ENCODE data around the gene PPTC7.
"Not testable (repeated sequence)": the region's sequence is repeated elsewhere in the genome, so short reads cannot be mapped to it uniquely, and the experiment has no call there.

Gene PPTC7

DNA sequence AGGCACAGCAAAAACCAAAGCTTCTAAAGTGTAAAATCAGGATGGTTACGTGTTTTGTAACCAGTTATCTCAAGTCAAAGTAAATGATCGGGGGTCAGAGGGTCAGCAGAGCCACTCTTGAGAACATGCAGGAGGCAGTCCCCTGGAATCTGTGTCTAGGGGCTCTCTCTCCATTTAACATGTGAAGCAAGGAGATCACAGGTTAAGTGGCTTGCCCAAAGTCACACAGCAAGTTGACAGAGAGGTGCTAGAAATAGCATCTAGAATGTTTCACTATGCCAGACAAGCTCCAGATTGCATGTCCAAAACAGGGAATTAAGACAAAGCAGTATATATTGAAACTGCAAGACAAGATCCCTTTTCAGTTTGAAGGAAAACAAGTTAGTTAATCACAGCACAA lies 33.4 kb downstream of the PPTC7 start:
- H3K4me3 ChIP-seq, result no peak overlapping the region
- H3K4me2 ChIP-seq, result no peak overlapping the region
- H3K9me3 ChIP-seq (replicated peaks in 1 of 11), result no peaks in the 10 kb centered on the region
- no peak for TF ChIP-seq Cebpa-rat (IDR thresholded peaks at IDR 0.05)
- no peaks in the 10 kb centered on the region for H3K27me3 ChIP-seq
- peaks cover 0 to 46% (median 11%) of the 10 kb centered on the region in 10 experiments; a peak in 12 of 20 replicates for H3K4me1 ChIP-seq
- peaks cover 63 to 99% (median 91%) of the 10 kb centered on the region in 11 experiments; a peak in 21 of 22 replicates for H4K20me1 ChIP-seq
- H3K27ac ChIP-seq, result no peak overlapping the region
- no peak overlapping the region for H3K9ac ChIP-seq
- H3K36me3 ChIP-seq, result peaks cover 50 to 94% (median 78%) of the 10 kb centered on the region in 11 experiments

DNA sequence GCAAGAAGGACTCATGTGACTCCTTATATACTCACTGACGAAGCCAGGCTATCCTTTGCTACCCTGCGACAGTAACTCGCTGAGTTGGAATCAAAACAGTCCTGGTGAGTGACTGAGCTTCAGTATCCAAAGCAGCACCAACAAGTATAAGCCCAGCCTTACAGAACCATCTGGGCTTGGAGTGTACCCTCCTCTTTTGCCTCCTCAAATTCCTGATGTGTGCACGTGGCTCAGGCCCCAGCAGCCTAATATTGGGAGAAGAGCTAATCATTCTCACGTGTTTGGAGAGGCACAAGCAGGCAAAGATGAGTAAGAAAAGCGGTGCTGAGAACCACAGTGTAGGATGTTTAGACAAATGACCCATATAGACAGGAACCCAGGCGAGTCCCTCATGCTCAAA lies 34.4 kb downstream of the PPTC7 start:
- Histone ChIP-seq H3K4me2 (no peak overlapping the region), H3K36me3 (peaks cover 60 to 96% (median 85%) of the 10 kb centered on the region in 11 experiments), H3K4me3 (no peak overlapping the region), H3K4me1 (peaks cover 0 to 41% (median 11%) of the 10 kb centered on the region in 10 experiments; a peak in 12 of 20 replicates), H3K27me3 (no peaks in the 10 kb centered on the region), H3K27ac (no peak overlapping the region), H3K9me3 (replicated peaks in 1 of 11) (no peaks in the 10 kb centered on the region), H3K9ac (no peak overlapping the region), H4K20me1 (peaks cover 52 to 98% (median 83%) of the 10 kb centered on the region in 11 experiments; a peak in 21 of 22 replicates)
- TF ChIP-seq Cebpa-rat (IDR thresholded peaks at IDR 0.05), result no peak

DNA sequence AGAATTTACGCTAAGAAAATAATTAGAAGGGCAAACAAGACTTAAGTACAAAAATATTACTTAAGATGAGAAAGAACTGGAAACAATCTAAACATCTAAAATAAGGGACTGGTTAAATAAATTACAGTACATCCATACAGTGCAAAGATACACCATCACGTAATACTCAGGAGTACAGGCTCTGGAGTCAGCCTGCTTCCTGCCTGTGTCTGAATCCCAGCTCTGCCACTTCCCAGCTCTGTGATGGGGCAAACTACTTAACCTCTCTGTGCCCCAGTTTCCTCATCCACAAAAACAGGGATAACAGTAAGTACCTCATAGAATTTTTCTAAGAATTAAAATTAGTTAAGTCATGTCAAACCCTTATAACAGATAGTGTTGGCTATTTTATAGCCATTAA lies 36.0 kb downstream of the PPTC7 start:
- Histone ChIP-seq H4K20me1 (peaks cover 42 to 98% (median 83%) of the 10 kb centered on the region in 11 experiments; a peak in 21 of 22 replicates), H3K9ac (0 out of 22 replicates have a peak overlapping the region, but pooled peaks of 1 of the 11 experiments have one; percentile 14), H3K4me2 (peak overlapping the region in 2 of 11 experiments; percentile 22 to 38; a peak in 2 of 22 replicates), H3K4me1 (peaks cover 0 to 33% (median 18%) of the 10 kb centered on the region in 10 experiments; a peak in 12 of 20 replicates), H3K9me3 (replicated peaks in 1 of 11) (no peaks in the 10 kb centered on the region), H3K27ac (no peak overlapping the region), H3K4me3 (no peak overlapping the region), H3K36me3 (peaks cover 76 to 100% (median 93%) of the 10 kb centered on the region in 11 experiments), H3K27me3 (no peaks in the 10 kb centered on the region)
- TF ChIP-seq Cebpa-rat (IDR thresholded peaks at IDR 0.05), result no peak

DNA sequence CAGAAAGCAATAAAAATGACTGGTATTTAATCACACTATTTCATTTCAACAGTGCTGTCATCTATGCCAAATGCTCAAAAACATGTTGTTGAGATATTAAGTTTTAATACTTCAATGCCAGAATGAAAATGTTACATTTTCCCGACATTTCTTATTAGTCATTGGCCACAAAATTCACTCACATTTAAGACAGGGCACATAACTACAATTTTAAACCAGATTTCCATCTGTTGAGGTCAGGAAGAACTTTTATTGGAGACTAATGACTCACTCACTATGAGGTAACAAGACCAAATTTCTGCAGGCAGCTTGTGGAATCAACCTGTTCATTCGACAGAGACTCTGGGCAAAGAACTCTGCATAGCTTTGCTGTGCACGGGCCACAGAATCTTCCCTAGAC lies 36.8 kb downstream of the PPTC7 start:
- Histone ChIP-seq H3K36me3 (peaks cover 78 to 100% (median 95%) of the 10 kb centered on the region in 11 experiments), H3K9me3 (replicated peaks in 1 of 11) (no peaks in the 10 kb centered on the region), H3K27me3 (no peaks in the 10 kb centered on the region), H3K27ac (peak overlapping the region in 1 of 11 experiments; percentile 23; a peak in 1 of 22 replicates), H3K4me2 (peak overlapping the region in 2 of 11 experiments; percentile 22 to 38; a peak in 3 of 22 replicates), H3K4me3 (no peak overlapping the region), H4K20me1 (peaks cover 35 to 98% (median 80%) of the 10 kb centered on the region in 11 experiments; a peak in 20 of 22 replicates), H3K9ac (0 out of 22 replicates have a peak overlapping the region, but pooled peaks of 1 of the 11 experiments have one; percentile 14), H3K4me1 (peaks cover 0 to 33% (median 18%) of the 10 kb centered on the region in 10 experiments; a peak in 12 of 20 replicates)
- TF ChIP-seq Cebpa-rat (IDR thresholded peaks at IDR 0.05), result no peak

DNA sequence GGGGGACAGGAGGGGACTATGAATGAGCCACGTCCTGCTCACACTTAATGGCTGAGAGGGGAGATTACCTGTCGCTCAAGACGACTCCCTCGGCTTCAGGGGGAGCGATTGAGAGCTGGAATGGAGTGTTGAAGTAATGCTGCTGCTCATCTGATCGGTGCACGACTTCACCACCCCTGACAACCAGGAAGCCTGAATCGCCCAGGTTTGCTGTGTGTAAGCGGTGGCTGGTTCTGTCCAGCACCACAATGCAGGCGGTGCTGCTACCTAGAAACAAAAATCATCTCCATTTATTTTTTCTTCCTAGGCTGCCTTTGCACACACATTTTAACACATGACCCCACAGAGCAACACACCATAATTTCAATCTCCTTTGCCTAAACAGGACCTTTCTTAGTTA lies 37.3 kb downstream of the PPTC7 start:
- Histone ChIP-seq H3K27ac (peak overlapping the region in 4 of 11 experiments; percentile 10 to 24 (median 21); a peak in 3 of 22 replicates), H3K36me3 (peaks cover 78 to 100% (median 93%) of the 10 kb centered on the region in 11 experiments), H3K4me2 (peak overlapping the region in 4 of 11 experiments; percentile 3 to 38 (median 24); a peak in 7 of 22 replicates), H3K4me3 (no peak overlapping the region), H4K20me1 (peaks cover 30 to 96% (median 75%) of the 10 kb centered on the region in 11 experiments; a peak in 20 of 22 replicates), H3K4me1 (peaks cover 0 to 33% (median 18%) of the 10 kb centered on the region in 10 experiments; a peak in 12 of 20 replicates), H3K9ac (no peak overlapping the region), H3K9me3 (replicated peaks in 1 of 11) (no peaks in the 10 kb centered on the region), H3K27me3 (no peaks in the 10 kb centered on the region)
- TF ChIP-seq Cebpa-rat (IDR thresholded peaks at IDR 0.05), result no peak

DNA sequence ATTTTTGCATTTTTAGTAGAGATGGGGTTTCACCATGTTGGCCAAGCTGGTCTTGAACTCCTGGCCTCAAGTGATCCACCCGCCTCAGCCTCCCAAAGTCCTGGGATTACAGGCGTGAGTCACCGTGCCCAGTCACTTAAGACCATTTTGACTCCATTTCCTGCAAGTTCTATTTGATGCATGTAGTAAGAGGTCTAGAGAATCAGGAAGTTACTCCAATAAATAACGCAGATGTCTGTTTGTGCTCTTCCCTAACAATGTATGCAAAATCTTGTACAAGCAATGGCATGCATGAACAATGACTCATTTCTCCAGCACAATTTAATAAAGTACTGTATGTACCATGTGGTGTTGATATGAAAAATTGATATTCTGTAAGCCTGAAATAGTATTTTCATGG lies 37.9 kb downstream of the PPTC7 start:
- not testable (repeated sequence) for H3K9me3 ChIP-seq (replicated peaks in 1 of 11); H3K4me3 ChIP-seq; H3K9ac ChIP-seq; H3K27me3 ChIP-seq
- H3K27ac ChIP-seq, result peak overlapping the region in 4 of 11 experiments; percentile 28 to 50 (median 41); a peak in 6 of 22 replicates
- H3K4me2 ChIP-seq, result peak overlapping the region in 5 of 11 experiments; percentile 3 to 38 (median 23); a peak in 6 of 22 replicates
- peaks cover 26 to 96% (median 70%) of the 10 kb centered on the region in 11 experiments; a peak in 20 of 22 replicates for H4K20me1 ChIP-seq
- H3K36me3 ChIP-seq, result peaks cover 77 to 99% (median 92%) of the 10 kb centered on the region in 11 experiments
- peaks cover 0 to 33% (median 18%) of the 10 kb centered on the region in 10 experiments; a peak in 12 of 20 replicates for H3K4me1 ChIP-seq

DNA sequence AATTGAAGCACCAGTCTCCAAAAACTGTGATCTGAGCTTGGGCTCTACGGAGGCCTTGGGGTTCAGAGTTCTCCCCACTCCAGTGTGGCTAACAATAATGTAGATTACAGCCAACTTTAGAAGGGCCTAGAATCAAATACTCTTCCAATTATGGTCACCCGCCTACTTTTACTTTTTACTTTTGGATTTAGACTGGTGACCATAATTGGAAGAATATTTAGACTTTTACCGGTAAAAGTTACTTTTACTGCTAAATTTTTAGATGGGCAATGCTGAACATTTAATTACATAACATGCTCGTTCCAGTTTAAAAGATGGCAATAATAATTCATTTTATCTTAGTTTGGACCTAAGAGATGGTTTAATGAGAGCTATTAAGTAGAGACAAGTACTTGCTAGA lies 39.2 kb downstream of the PPTC7 start:
- Histone ChIP-seq H3K9ac (no peak overlapping the region; a peak in 1 of 22 replicates), H3K4me3 (no peak overlapping the region), H3K27me3 (no peaks in the 10 kb centered on the region), H4K20me1 (peaks cover 17 to 94% (median 65%) of the 10 kb centered on the region in 11 experiments; a peak in 20 of 22 replicates), H3K27ac (peak overlapping the region in 2 of 11 experiments; percentile 3 to 17; a peak in 1 of 22 replicates), H3K4me1 (peaks cover 0 to 33% (median 18%) of the 10 kb centered on the region in 10 experiments; a peak in 12 of 20 replicates), H3K4me2 (no peak overlapping the region), H3K9me3 (replicated peaks in 1 of 11) (no peaks in the 10 kb centered on the region), H3K36me3 (peaks cover 80 to 100% (median 93%) of the 10 kb centered on the region in 11 experiments)
- no peak for TF ChIP-seq Cebpa-rat (IDR thresholded peaks at IDR 0.05)

DNA sequence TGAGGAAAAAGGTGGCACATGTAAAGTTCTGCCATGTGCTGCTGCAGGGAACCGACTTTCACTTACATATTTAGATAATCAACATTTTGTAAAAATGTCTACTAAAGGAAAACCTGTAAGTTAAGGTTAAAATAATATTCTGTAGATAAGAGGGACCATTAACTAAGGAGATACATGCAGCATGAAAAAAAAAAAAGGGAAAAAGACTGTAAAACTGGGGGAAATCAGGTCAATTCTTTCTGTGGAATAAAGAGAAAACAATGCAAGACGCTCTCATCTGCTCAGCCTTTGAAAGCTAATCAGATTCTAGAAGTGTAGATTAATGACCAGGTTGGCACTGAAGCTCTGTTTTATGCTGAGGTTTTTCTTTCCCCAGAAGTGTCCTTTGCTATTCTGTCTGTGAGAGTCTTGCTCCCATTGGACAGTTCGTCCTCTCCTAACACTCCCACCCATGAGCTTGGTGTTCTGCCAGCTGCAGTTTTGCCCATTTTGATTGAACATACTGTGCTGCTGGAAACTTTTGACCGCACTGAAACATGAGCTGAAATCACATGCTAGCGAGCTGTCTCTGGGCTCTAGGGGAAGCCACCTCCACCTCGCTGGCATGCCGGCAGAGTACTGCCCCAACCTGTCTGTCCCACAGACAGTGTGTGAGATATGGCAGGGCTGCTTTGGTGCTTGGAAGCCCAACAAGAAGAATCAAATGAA lies 39.7 kb downstream of the PPTC7 start:
- no peaks in the 10 kb centered on the region for H3K9me3 ChIP-seq (replicated peaks in 1 of 11)
- peak overlapping the region in 6 of 11 experiments; percentile 4 to 53 (median 16); a peak in 5 of 22 replicates for H3K27ac ChIP-seq
- peaks cover 80 to 100% (median 93%) of the 10 kb centered on the region in 11 experiments for H3K36me3 ChIP-seq

DNA sequence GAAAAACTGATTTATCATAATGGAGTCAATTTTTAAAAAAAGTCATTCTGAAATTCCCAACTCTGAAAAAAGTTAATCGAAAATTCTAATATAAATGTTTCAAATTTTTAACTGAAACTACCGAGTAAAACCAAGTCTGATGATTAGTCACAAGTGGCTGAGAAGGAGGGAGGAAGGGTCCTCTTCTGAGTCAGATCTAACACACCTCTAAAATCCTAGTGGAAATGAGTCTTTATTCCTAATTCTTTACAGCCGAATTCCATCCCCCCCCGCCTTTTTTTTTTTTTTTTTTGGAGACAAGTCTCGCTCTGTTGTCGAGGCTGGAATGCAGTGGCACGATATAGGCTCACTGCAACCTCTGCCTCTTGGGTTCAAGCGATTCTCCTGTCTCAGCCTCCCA lies 43.1 kb downstream of the PPTC7 start:
- peaks cover 0 to 11% (median 8%) of the 10 kb centered on the region in 10 experiments; a peak in 11 of 20 replicates for H3K4me1 ChIP-seq
- H4K20me1 ChIP-seq, result peaks cover 5 to 88% (median 59%) of the 10 kb centered on the region in 11 experiments; a peak in 20 of 22 replicates
- H3K9ac ChIP-seq, result no peak overlapping the region
- no peak overlapping the region for H3K27ac ChIP-seq
- H3K27me3 ChIP-seq, result no peaks in the 10 kb centered on the region
- peaks cover 95 to 100% (median 98%) of the 10 kb centered on the region in 11 experiments for H3K36me3 ChIP-seq
- no peak overlapping the region for H3K4me3 ChIP-seq
- H3K9me3 ChIP-seq (replicated peaks in 1 of 11), result no peaks in the 10 kb centered on the region
- TF ChIP-seq Cebpa-rat (IDR thresholded peaks at IDR 0.05), result no peak
- no peak overlapping the region for H3K4me2 ChIP-seq

More for the DNA sequence above, 39.7 kb downstream of the PPTC7 start:
- no peak for TF ChIP-seq Cebpa-rat (IDR thresholded peaks at IDR 0.05)
- H3K4me3 ChIP-seq, result no peak overlapping the region
- no peaks in the 10 kb centered on the region for H3K27me3 ChIP-seq
- H3K4me2 ChIP-seq, result no peak overlapping the region
- H3K4me1 ChIP-seq, result peaks cover 0 to 33% (median 18%) of the 10 kb centered on the region in 10 experiments; a peak in 12 of 20 replicates
- peak overlapping the region in 1 of 11 experiments; percentile 3; a peak in 3 of 22 replicates for H3K9ac ChIP-seq
- peaks cover 12 to 94% (median 65%) of the 10 kb centered on the region in 11 experiments; a peak in 19 of 22 replicates for H4K20me1 ChIP-seq
